HL-60 (cell line): ENCODE data around the gene ROR2.

Experiments
- CTCF ChIP-seq: IDR thresholded peaks from one replicate; pipeline ENCODE4 v1.5.1; 2011; ENCODE audit warnings: low read length, control low read depth, inconsistent platforms; ENCODE audit not compliant: insufficient read depth
- POLR2AphosphoS5 ChIP-seq: IDR thresholded peaks from 2 replicates; pipeline ENCODE4 v1.6.1; 2012; ENCODE audit warnings: low read depth
- REST ChIP-seq: IDR thresholded peaks from 2 replicates; pipeline ENCODE4 v1.6.1; 2012; ENCODE audit warnings: low read depth; ENCODE audit not compliant: insufficient replicate concordance
- SPI1 ChIP-seq: IDR thresholded peaks from 2 replicates; pipeline ENCODE4 v1.6.1; 2012; ENCODE audit warnings: low read depth, mild to moderate bottlenecking, borderline replicate concordance

GRCh38 chr9:91840882-91841281 lies 109.1 kb downstream of the ROR2 start:
- TF ChIP-seq CTCF (no peak), SPI1 (no peak), POLR2AphosphoS5 (no peak), REST (no peak)
